ENCODE results near the gene GRID2IP.

The GRID2IP gene

DNA sequence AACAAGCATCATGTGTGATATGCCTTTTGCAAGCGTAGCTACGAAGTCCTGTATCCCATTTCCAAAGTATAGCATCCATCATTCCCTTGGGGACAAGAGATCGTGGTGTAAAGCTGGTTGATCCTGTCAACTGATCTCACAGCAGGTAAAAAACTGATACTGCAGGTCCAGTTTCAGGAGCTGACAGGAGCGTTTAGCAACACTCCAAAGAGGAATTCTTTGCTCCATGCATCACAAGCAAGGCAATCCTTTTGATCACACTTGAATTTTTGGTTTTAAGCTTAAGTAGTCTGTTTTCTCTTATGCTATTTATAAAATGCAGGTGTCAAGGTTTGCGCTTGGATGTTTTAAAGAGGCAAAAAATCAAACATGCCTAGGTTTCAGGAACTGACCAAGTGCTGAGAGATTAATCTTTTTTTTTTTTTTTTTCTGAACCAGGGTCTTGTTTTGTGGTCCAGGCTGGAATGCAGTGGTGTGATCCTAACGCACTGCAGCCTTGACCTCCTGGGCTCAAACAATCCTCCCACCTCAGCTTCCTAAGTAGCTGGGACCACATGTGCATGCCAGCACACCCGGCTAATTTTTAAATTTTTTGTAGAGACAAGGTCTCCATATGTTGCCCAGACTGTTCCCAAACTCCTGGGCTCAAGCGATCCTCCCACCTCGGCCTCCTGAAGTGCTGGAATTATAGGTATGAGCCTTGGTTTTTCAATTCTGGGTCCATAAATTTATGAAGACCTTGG is 24.2 kb upstream of the GRID2IP start:
- no peak for TF ChIP-seq CTCF (conservative IDR thresholded peaks at IDR 0.05; ENCODE audit: low read depth, low read length)
- H3K36me3 ChIP-seq (ENCODE audit: insufficient read depth): no peaks in the 10 kb centered on the region
- no peaks in the 10 kb centered on the region for H4K20me1 ChIP-seq (ENCODE audit: insufficient read depth)
- no peak overlapping the region for H3K4me3 ChIP-seq (IDR thresholded peaks at IDR 0.05; ENCODE audit: insufficient read depth, low read depth, low read length)
- no peak overlapping the region for H3K27ac ChIP-seq
- H3K27me3 ChIP-seq (ENCODE audit: insufficient read depth, low read depth): no peaks in the 10 kb centered on the region
- H2AFZ ChIP-seq (ENCODE audit: low read depth): no peak overlapping the region
- no peak overlapping the region for H3K9ac ChIP-seq
- no peaks in the 10 kb centered on the region for H3K4me1 ChIP-seq (ENCODE audit: low read depth, poor library complexity, severe bottlenecking)
- no peaks in the 10 kb centered on the region for H3K79me2 ChIP-seq (ENCODE audit: insufficient read depth, low read depth)
- no peak overlapping the region for H3K4me2 ChIP-seq

GRCh38 chr7:6571160-6571779 is 20.0 kb upstream of the GRID2IP start:
- H3K4me3 ChIP-seq (IDR thresholded peaks at IDR 0.05; ENCODE audit: insufficient read depth, low read depth, low read length): no peak overlapping the region
- H3K4me1 ChIP-seq (ENCODE audit: low read depth, poor library complexity, severe bottlenecking): no peaks in the 10 kb centered on the region
- no peak overlapping the region for H3K27ac ChIP-seq
- no peak overlapping the region for H2AFZ ChIP-seq (ENCODE audit: low read depth)
- no peak overlapping the region for H3K9ac ChIP-seq
- no peaks in the 10 kb centered on the region for H4K20me1 ChIP-seq (ENCODE audit: insufficient read depth)
- no peak for TF ChIP-seq CTCF (conservative IDR thresholded peaks at IDR 0.05; ENCODE audit: low read depth, low read length)
- H3K4me2 ChIP-seq: no peak overlapping the region
- H3K27me3 ChIP-seq (ENCODE audit: insufficient read depth, low read depth): no peaks in the 10 kb centered on the region
- no peaks in the 10 kb centered on the region for H3K36me3 ChIP-seq (ENCODE audit: insufficient read depth)
- H3K79me2 ChIP-seq (ENCODE audit: insufficient read depth, low read depth): no peaks in the 10 kb centered on the region

DNA sequence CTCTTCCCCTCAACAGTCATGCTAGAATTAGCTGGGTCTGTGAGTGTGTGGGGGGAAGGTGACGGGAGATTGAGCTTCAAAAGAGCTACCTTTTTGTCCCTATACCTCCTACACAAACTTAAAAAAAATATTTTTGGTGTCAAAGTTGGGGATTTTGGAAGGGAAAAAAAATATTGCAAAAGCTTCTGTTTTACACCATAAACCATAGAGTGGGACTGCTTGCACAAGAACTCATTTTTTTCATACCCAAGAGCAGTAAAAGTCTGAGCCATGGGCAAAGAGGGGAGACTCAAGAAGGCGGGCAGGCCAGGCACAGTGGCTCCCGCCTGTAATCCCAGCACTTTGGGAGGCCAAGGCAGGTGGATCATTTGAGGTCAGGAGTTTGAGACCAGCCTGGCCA is 16.6 kb upstream of the GRID2IP start:
- no peaks in the 10 kb centered on the region for H3K79me2 ChIP-seq (ENCODE audit: insufficient read depth, low read depth)
- no peaks in the 10 kb centered on the region for H4K20me1 ChIP-seq (ENCODE audit: insufficient read depth)
- no peak overlapping the region for H2AFZ ChIP-seq (ENCODE audit: low read depth)
- no peak overlapping the region for H3K9ac ChIP-seq
- no peaks in the 10 kb centered on the region for H3K36me3 ChIP-seq (ENCODE audit: insufficient read depth)
- no peaks in the 10 kb centered on the region for H3K4me1 ChIP-seq (ENCODE audit: low read depth, poor library complexity, severe bottlenecking)
- no peak overlapping the region for H3K27ac ChIP-seq
- H3K27me3 ChIP-seq (ENCODE audit: insufficient read depth, low read depth): no peaks in the 10 kb centered on the region
- no peak overlapping the region for H3K4me3 ChIP-seq (IDR thresholded peaks at IDR 0.05; ENCODE audit: insufficient read depth, low read depth, low read length)
- no peak overlapping the region for H3K4me2 ChIP-seq
- no peak for TF ChIP-seq CTCF (conservative IDR thresholded peaks at IDR 0.05; ENCODE audit: low read depth, low read length)

- Histone ChIP-seq H3K4me2 (no peak overlapping the region), H3K27ac (no peak overlapping the region), H3K27me3 (ENCODE audit: insufficient read depth, low read depth) (no peaks in the 10 kb centered on the region), H2AFZ (ENCODE audit: low read depth) (no peak overlapping the region; the same call in 1 of the 2 replicates), H3K9ac (no peak overlapping the region), H3K4me1 (ENCODE audit: low read depth, poor library complexity, severe bottlenecking) (no peaks in the 10 kb centered on the region), H4K20me1 (ENCODE audit: insufficient read depth) (no peaks in the 10 kb centered on the region), H3K79me2 (ENCODE audit: insufficient read depth, low read depth) (no peaks in the 10 kb centered on the region), H3K4me3 (IDR thresholded peaks at IDR 0.05; ENCODE audit: insufficient read depth, low read depth, low read length) (no peak overlapping the region), H3K36me3 (ENCODE audit: insufficient read depth) (no peaks in the 10 kb centered on the region)
- TF ChIP-seq CTCF (conservative IDR thresholded peaks at IDR 0.05; ENCODE audit: low read depth, low read length): no peak
Observed at GRCh38 chr7:6565655-6566054, 14.4 kb upstream of the GRID2IP start.

All from KMS-11 (cell line).